Fibroblast of skin of left biceps (primary cell): ENCODE results near the gene CRNN.

Experiments
- DNase-seq, 2 experiments: peaks; one replicate each; pipeline ENCODE4 v3.0.0-alpha.2; 2013; ENCODE audit warnings: low read depth in 2 of 2

Gene CRNN

GRCh38 chr1:152419917-152420316, 5.9 kb upstream of the CRNN start:
- no peak for DNase-seq

GRCh38 chr1:152415454-152416227, 1.6 kb upstream of the CRNN start:
- no peak for DNase-seq

GRCh38 chr1:152412756-152413155, 1.3 kb downstream of the CRNN start:
- no peak for DNase-seq

DNA sequence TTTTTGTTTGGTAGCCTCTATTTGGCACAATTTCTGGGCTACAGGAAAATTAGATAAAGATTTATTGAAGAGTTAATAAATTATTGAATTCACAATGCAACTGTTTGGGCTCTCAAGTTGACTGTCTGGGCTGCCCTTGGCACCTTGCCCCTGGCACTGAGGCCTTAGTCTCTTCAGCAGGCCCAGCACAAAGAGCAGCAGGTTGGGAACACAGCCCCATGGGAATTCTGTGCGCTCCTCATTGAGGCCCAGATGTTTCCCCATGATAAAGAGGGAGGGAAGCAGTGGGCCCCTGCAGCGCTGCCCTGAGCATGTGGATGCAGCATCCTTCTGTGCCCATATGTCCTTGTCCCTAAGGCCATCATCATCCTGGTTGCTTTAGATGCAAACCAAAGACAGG, 2.9 kb downstream of the CRNN start:
- DNase-seq, result no peak

DNA sequence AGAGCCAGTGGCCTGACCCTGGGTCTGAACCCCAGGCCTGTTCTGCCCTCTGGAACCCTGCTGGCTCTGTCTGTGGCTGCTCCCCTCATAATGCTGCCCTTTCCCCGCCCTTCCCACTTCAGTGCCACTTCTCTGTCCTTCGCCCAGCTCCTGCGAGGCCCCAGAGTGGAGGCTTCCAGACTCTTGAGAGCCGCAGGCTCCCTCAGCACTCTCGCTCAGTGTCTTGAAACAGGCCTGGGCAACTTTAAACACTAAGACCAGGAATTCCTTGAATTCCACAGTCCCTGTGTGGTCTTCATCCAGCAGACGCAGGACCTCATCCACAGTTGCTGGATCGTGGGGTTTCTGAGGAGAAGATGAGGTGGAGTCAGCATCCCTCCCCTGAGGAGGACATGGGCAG, 3.5 kb downstream of the CRNN start:
- no peak for DNase-seq

DNA sequence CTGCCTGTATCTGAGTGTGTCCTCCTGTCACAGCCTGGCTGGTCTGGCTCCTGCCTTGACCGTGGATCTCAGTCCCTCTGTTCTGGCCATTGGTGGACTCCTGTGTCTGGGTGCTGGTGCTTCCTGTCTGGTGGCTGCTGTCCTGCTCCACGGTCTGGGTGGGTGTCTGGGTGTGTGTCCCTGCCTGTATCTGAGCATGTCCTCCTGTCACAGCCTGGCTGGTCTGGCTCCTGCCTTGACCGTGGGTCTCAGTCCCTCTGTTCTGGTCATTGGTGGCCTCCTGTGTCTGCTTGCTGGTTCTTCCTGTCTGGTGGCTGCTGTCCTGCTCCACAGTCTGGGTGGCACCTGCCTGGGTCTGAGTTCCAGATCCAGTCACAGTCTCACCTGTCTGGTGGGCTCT, 4.0 kb downstream of the CRNN start:
- DNase-seq, result no peak

DNA sequence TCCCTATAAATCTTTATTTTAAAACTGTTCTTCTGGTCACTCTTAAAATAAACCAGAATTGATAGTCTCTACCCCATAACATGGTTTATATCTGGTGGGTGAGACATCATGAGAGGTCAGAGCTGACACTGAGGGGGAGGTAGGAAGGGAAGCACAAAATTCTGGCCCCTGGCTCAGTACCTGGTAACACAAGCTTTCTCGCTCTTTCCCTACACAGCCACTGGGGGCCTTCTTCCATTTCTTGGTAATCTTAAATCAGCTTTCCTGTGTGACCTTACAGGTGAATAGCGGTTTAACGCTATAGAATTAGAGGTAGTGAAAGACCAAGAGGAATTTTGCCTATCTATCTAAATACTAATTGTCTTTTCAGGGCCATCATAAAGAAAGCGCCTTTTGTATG, 5.4 kb downstream of the CRNN start:
- no peak for DNase-seq

- DNase-seq, result no peak
These were observed 15.0 kb downstream of the CRNN start for GRCh38 chr1:152398812-152399698.

- DNase-seq, result no peak
These were observed 16.6 kb downstream of the CRNN start for GRCh38 chr1:152397474-152397873.

DNA sequence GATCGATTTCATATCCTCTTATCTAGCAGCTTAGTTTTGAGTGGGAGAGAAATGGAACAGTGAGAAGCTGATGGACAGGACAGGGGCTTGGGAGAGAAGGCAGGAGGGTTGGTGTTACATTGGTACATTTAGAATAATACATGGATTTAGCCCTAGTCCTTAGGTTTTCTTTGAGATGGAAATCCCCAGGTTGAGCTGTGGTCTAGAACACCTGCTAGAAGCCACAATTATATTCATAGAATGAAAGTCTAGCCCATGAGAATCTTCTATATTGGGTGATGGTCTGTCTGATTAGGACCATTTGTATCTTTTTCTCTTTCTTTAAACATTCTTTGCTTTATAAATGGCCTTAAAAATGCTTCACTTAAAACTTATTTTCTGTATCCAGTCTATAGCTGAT, 19.9 kb downstream of the CRNN start:
- no peak for DNase-seq

DNA sequence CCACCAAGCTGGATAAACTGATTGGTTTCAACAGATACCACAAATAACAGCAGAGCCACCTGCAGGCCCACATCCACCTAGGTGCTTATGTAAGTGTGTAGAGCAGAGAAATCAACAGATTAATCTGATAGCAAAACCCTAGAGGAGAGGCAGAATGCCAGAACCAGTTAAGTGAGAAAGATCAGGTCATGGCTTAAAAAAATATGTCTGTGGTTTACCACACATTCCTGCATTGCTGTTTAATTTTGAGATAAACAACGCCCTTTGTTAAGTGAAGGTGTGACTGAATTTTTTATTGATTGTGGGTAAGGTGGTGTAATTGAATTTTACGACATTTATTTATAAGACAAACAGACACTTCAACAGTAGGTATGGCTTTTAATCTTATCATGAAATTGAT, 21.2 kb downstream of the CRNN start:
- DNase-seq, result no peak

DNA sequence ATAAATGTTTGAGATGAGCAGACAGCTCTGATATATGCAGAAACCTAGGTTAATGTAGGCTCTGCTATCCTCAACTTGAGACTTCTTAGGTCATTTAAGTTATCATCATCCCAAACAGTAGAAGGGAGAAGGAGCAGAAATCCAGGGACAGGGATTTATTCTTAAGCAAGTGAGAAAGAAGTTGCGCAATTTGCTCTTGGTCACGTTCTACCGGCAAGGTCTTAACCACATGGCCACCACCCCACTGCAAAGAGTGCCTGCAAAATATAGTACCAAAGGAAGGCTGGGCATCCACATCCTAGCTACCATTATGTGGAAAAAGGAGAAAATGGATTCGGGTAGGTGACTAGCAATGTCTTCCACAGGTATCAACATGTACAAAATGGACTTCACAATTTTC, 25.2 kb downstream of the CRNN start:
- DNase-seq, result no peak

DNA sequence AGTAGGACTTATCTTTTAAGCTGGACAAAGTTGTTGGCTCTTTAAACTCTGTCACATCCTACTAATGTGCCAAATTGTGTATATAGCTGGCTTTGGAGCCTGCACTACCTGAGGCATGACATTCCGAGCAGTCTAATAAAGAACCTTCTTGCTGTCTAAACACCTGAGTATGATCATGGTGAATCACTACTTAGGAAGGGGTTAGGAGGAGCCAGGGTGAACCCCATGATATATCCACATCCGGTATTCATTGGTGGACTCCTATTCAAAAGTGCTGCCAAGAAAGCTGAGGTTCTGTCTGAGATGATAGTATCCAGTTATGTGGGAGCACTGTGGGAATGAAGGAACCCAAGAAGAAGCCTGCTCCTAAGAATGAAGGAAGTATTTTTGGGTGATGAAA, 27.1 kb downstream of the CRNN start:
- DNase-seq, result no peak

- DNase-seq, result no peak
These were observed 33.1 kb downstream of the CRNN start for GRCh38 chr1:152380932-152381331.

- no peak for DNase-seq
These were observed 39.6 kb downstream of the CRNN start for GRCh38 chr1:152374451-152374850.

- no peak for DNase-seq
These were observed 41.4 kb downstream of the CRNN start for GRCh38 chr1:152372672-152373071.

DNA sequence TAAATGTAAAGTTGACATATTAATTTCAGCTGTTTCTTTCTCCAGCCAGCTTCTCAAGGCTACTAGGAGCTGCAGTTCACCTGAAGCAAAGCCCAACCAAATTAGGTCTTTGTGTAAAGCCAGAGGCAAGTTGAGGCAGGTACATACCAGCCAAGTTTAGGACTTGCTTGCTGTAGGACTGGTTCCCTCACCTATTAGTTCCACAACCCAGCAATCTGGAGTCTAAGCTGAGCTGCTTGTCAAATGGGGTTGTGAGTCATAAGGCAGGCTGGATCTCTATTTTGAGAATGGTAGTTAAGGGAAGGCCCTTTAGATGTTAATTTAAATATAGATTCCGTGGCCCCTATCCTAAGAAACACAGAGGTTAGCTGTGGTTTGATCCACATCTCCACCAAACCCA, 46.6 kb downstream of the CRNN start:
- no peak for DNase-seq

GRCh38 chr1:152359906-152360305, 54.2 kb downstream of the CRNN start, which contains the start of gene FLG2:
TSS of gene FLG2 (minus strand) at chr1:152360006. CDS start at chr1:152358884, 1,122 bp downstream.
- no peak for DNase-seq
